ENCODE results near the gene CCIN.

- TF ChIP-seq, protein P1, sequence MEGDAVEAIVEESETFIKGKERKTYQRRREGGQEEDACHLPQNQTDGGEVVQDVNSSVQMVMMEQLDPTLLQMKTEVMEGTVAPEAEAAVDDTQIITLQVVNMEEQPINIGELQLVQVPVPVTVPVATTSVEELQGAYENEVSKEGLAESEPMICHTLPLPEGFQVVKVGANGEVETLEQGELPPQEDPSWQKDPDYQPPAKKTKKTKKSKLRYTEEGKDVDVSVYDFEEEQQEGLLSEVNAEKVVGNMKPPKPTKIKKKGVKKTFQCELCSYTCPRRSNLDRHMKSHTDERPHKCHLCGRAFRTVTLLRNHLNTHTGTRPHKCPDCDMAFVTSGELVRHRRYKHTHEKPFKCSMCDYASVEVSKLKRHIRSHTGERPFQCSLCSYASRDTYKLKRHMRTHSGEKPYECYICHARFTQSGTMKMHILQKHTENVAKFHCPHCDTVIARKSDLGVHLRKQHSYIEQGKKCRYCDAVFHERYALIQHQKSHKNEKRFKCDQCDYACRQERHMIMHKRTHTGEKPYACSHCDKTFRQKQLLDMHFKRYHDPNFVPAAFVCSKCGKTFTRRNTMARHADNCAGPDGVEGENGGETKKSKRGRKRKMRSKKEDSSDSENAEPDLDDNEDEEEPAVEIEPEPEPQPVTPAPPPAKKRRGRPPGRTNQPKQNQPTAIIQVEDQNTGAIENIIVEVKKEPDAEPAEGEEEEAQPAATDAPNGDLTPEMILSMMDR (conservative IDR thresholded peaks at IDR 0.05) = no peak
- TF ChIP-seq EZH2 (IDR thresholded peaks at IDR 0.05; ENCODE audit: low read depth) = no peak
Observed at GRCh38 chr9:36153746-36154145, 15.4 kb upstream of the CCIN start.

Data from PC-9 (cell line).